ENCODE data around the gene CAMSAP3. TPM values are rescaled to one million over a fixed set of nuclear protein-coding genes. Genes with fewer than 3 reads are reported as not detected.

The CAMSAP3 gene
- total RNA-seq, 1 experiment from 2014 or later, result 28.4 TPM

GRCh38 chr19:7663706-7664105 is 68.0 kb downstream of the CAMSAP3 start:
- no peak overlapping the region for H2BK15ac ChIP-seq (ENCODE audit: low read depth, low read length)
- no peak overlapping the region for H2AFZ ChIP-seq (ENCODE audit: low read length)
- DNase-seq, result no peak
- H3K4me1 Mint-ChIP-seq, result no peaks in the 10 kb centered on the region
- H3K79me1 ChIP-seq (ENCODE audit: insufficient read depth, low read depth, low read length, poor library complexity, severe bottlenecking), result no peaks in the 10 kb centered on the region
- H3K36me3 Mint-ChIP-seq (ENCODE audit: insufficient read depth in 1 of 3, low read depth in 3 of 3), result no peaks in the 10 kb centered on the region; a peak in 1 of 7 replicates
- no peak overlapping the region for H2BK120ac ChIP-seq (ENCODE audit: low read depth, low read length, poor library complexity, severe bottlenecking)
- peaks cover 77% of the 10 kb centered on the region for H3K27me3 Mint-ChIP-seq (ENCODE audit: low read depth)
- H3K23me2 ChIP-seq (ENCODE audit: insufficient read length, low read depth, low read length, poor library complexity, severe bottlenecking), result no peaks in the 10 kb centered on the region
- H3K9me3 ChIP-seq (ENCODE audit: control insufficient read depth, low read depth, low read length), result no peaks in the 10 kb centered on the region
- WGBS (ENCODE audit: extremely low coverage, insufficient read length, low lambda C conversion rate), result no CpG with 5 or more reads among the region's 7 CpGs
- no peak overlapping the region for H3K4me3 Mint-ChIP-seq
- H3K79me2 ChIP-seq (ENCODE audit: insufficient read depth, low read length), result no peaks in the 10 kb centered on the region
- H3K4me1 ChIP-seq (ENCODE audit: insufficient read depth, low read length), result no peaks in the 10 kb centered on the region
- no peak overlapping the region for H3K4ac ChIP-seq (ENCODE audit: low read depth, low read length)
- no peaks in the 10 kb centered on the region for H4K20me1 ChIP-seq (ENCODE audit: control insufficient read depth, insufficient read depth, insufficient read length)
- H3K18ac ChIP-seq (ENCODE audit: insufficient read length, low read depth, low read length), result no peak overlapping the region
- no peak overlapping the region for H3K23ac ChIP-seq (ENCODE audit: insufficient read length, low read depth, low read length)
- H4K5ac ChIP-seq (ENCODE audit: insufficient read length, low read depth, low read length), result no peak overlapping the region
- H2BK12ac ChIP-seq (ENCODE audit: insufficient read length, low read depth, low read length), result no peak overlapping the region
- TF ChIP-seq CTCF (conservative IDR thresholded peaks at IDR 0.05), result no peak
- H3K27ac ChIP-seq (ENCODE audit: insufficient read length, low read depth, low read length), result no peak overlapping the region
- H3K9me3 Mint-ChIP-seq, result peaks cover 0 to 3% of the 10 kb centered on the region in 2 experiments; a peak in 1 of 5 replicates
- H3K27ac Mint-ChIP-seq, result no peak overlapping the region
- no peak overlapping the region for H3K4me2 ChIP-seq (ENCODE audit: insufficient read depth, insufficient read length, low read length)
- H3K27me3 ChIP-seq (ENCODE audit: insufficient read depth, low read length), result no peaks in the 10 kb centered on the region; the same call in 1 of the 2 replicates
- no peak overlapping the region for H3T11ph ChIP-seq (ENCODE audit: low read length)
- no peak overlapping the region for H2BK20ac ChIP-seq (ENCODE audit: low read depth, low read length, poor library complexity, severe bottlenecking)
- H4K91ac ChIP-seq (ENCODE audit: insufficient read length, low read depth, low read length), result no peak overlapping the region
- no peak overlapping the region for H2AK5ac ChIP-seq (ENCODE audit: insufficient read length, low read length)
- no peak overlapping the region for H3K14ac ChIP-seq (ENCODE audit: insufficient read depth, low read length)
- no peak overlapping the region for H3K56ac ChIP-seq (ENCODE audit: insufficient read length, low read depth, low read length)
- H3K9ac ChIP-seq (ENCODE audit: extremely low read depth, insufficient read length, low read length), result no peak overlapping the region
- H4K8ac ChIP-seq (replicated peaks; ENCODE audit: insufficient read length, low read depth, low read length), result no peak overlapping the region
- no peak overlapping the region for H2BK5ac ChIP-seq (ENCODE audit: insufficient read length, low read length)

All from H9 (cell line).